ENCODE measurements around the gene ACACA. TPM values are rescaled to one million over a fixed set of nuclear protein-coding genes. Genes with fewer than 3 reads are reported as not detected.

ACACA gene
- total and polyA plus RNA-seq, 2 experiments from 2014 or later, result 59.6 to 164 TPM

DNA sequence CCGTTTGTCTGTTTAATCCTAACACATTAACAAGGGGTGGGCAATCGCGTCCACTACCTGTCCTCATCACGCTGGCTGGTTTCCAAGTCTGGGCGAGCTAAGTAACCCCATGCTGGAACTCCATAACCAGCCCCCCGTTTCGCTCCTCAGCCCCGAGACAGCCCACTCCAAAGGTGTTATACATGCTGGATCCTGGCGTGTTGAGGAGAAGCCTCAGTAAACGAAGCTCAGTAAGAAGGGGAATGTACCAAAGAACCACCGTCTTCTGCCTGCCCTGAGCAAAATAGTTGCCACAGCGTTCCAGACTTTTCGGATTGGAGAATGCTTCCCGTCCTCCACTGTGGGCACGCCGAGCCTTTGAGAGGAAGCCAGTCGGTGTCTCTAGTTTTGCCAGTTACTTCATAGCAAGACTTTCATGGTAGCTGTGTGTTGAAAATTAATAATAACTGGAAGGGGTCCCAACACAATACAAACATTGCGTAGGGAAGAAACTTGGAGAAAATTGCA is 46.9 kb downstream of the ACACA start:
- peaks cover 4% of the 10 kb centered on the region for H3K27me3 Mint-ChIP-seq (ENCODE audit: insufficient read depth, low read depth, poor library complexity)
- peaks cover 28% of the 10 kb centered on the region for H3K4me1 Mint-ChIP-seq
- peaks cover 7% of the 10 kb centered on the region; the same call in 1 of the 3 replicates for H3K36me3 Mint-ChIP-seq (ENCODE audit: low read depth)
- peak overlapping the region; percentile 95 for H2AFZ ChIP-seq
- H3F3A ChIP-seq (replicated peaks; ENCODE audit: low read depth), result 0 out of 2 replicates have a peak, but pooled peaks cover 7% of the 10 kb centered on the region
- H3K79me2 ChIP-seq (replicated peaks; ENCODE audit: insufficient read depth), result peaks cover 37% of the 10 kb centered on the region
- H3K4me2 ChIP-seq, result peak overlapping the region; percentile 75
- H3K9me2 ChIP-seq (ENCODE audit: insufficient read depth), result no peaks in the 10 kb centered on the region
- H3K4me3 Mint-ChIP-seq, result peak overlapping the region; percentile 63
- TF ChIP-seq EZH2 (IDR thresholded peaks at IDR 0.05; ENCODE audit: low read depth, unreplicated experiment), result no peak
- TF ChIP-seq EZH2phosphoT487 (IDR thresholded peaks at IDR 0.05; ENCODE audit: unreplicated experiment), result no peak
- no peak for TF ChIP-seq CREB1 (CRISPR knock-in tag; IDR thresholded peaks at IDR 0.05; ENCODE audit: low read depth)
- TF ChIP-seq, protein P1, sequence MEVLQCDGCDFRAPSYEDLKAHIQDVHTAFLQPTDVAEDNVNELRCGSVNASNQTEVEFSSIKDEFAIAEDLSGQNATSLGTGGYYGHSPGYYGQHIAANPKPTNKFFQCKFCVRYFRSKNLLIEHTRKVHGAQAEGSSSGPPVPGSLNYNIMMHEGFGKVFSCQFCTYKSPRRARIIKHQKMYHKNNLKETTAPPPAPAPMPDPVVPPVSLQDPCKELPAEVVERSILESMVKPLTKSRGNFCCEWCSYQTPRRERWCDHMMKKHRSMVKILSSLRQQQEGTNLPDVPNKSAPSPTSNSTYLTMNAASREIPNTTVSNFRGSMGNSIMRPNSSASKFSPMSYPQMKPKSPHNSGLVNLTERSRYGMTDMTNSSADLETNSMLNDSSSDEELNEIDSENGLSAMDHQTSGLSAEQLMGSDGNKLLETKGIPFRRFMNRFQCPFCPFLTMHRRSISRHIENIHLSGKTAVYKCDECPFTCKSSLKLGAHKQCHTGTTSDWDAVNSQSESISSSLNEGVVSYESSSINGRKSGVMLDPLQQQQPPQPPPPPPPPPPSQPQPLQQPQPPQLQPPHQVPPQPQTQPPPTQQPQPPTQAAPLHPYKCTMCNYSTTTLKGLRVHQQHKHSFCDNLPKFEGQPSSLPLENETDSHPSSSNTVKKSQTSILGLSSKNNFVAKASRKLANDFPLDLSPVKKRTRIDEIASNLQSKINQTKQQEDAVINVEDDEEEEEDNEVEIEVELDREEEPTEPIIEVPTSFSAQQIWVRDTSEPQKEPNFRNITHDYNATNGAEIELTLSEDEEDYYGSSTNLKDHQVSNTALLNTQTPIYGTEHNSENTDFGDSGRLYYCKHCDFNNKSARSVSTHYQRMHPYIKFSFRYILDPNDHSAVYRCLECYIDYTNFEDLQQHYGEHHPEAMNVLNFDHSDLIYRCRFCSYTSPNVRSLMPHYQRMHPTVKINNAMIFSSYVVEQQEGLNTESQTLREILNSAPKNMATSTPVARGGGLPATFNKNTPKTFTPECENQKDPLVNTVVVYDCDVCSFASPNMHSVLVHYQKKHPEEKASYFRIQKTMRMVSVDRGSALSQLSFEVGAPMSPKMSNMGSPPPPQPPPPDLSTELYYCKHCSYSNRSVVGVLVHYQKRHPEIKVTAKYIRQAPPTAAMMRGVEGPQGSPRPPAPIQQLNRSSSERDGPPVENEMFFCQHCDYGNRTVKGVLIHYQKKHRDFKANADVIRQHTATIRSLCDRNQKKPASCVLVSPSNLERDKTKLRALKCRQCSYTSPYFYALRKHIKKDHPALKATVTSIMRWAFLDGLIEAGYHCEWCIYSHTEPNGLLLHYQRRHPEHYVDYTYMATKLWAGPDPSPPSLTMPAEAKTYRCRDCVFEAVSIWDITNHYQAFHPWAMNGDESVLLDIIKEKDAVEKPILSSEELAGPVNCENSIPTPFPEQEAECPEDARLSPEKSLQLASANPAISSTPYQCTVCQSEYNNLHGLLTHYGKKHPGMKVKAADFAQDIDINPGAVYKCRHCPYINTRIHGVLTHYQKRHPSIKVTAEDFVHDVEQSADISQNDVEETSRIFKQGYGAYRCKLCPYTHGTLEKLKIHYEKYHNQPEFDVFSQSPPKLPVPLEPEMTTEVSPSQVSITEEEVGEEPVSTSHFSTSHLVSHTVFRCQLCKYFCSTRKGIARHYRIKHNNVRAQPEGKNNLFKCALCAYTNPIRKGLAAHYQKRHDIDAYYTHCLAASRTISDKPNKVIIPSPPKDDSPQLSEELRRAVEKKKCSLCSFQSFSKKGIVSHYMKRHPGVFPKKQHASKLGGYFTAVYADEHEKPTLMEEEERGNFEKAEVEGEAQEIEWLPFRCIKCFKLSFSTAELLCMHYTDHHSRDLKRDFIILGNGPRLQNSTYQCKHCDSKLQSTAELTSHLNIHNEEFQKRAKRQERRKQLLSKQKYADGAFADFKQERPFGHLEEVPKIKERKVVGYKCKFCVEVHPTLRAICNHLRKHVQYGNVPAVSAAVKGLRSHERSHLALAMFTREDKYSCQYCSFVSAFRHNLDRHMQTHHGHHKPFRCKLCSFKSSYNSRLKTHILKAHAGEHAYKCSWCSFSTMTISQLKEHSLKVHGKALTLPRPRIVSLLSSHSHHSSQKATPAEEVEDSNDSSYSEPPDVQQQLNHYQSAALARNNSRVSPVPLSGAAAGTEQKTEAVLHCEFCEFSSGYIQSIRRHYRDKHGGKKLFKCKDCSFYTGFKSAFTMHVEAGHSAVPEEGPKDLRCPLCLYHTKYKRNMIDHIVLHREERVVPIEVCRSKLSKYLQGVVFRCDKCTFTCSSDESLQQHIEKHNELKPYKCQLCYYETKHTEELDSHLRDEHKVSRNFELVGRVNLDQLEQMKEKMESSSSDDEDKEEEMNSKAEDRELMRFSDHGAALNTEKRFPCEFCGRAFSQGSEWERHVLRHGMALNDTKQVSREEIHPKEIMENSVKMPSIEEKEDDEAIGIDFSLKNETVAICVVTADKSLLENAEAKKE (CRISPR knock-in tag; IDR thresholded peaks at IDR 0.05), result no peak
- TF ChIP-seq, protein P2, sequence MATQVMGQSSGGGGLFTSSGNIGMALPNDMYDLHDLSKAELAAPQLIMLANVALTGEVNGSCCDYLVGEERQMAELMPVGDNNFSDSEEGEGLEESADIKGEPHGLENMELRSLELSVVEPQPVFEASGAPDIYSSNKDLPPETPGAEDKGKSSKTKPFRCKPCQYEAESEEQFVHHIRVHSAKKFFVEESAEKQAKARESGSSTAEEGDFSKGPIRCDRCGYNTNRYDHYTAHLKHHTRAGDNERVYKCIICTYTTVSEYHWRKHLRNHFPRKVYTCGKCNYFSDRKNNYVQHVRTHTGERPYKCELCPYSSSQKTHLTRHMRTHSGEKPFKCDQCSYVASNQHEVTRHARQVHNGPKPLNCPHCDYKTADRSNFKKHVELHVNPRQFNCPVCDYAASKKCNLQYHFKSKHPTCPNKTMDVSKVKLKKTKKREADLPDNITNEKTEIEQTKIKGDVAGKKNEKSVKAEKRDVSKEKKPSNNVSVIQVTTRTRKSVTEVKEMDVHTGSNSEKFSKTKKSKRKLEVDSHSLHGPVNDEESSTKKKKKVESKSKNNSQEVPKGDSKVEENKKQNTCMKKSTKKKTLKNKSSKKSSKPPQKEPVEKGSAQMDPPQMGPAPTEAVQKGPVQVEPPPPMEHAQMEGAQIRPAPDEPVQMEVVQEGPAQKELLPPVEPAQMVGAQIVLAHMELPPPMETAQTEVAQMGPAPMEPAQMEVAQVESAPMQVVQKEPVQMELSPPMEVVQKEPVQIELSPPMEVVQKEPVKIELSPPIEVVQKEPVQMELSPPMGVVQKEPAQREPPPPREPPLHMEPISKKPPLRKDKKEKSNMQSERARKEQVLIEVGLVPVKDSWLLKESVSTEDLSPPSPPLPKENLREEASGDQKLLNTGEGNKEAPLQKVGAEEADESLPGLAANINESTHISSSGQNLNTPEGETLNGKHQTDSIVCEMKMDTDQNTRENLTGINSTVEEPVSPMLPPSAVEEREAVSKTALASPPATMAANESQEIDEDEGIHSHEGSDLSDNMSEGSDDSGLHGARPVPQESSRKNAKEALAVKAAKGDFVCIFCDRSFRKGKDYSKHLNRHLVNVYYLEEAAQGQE (IDR thresholded peaks at IDR 0.05; ENCODE audit: unreplicated experiment), result no peak
- TF ChIP-seq ZNF331 (CRISPR knock-in tag; IDR thresholded peaks at IDR 0.05; ENCODE audit: low read depth), result no peak
- no peak for TF ChIP-seq ZNF114 (CRISPR knock-in tag; IDR thresholded peaks at IDR 0.05)
- TF ChIP-seq, protein P3, sequence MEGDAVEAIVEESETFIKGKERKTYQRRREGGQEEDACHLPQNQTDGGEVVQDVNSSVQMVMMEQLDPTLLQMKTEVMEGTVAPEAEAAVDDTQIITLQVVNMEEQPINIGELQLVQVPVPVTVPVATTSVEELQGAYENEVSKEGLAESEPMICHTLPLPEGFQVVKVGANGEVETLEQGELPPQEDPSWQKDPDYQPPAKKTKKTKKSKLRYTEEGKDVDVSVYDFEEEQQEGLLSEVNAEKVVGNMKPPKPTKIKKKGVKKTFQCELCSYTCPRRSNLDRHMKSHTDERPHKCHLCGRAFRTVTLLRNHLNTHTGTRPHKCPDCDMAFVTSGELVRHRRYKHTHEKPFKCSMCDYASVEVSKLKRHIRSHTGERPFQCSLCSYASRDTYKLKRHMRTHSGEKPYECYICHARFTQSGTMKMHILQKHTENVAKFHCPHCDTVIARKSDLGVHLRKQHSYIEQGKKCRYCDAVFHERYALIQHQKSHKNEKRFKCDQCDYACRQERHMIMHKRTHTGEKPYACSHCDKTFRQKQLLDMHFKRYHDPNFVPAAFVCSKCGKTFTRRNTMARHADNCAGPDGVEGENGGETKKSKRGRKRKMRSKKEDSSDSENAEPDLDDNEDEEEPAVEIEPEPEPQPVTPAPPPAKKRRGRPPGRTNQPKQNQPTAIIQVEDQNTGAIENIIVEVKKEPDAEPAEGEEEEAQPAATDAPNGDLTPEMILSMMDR (conservative IDR thresholded peaks at IDR 0.05; ENCODE audit: low read depth in 2 of 2), result no peak
- TF ChIP-seq JUNB (IDR thresholded peaks at IDR 0.05; ENCODE audit: unreplicated experiment), result no peak
- TF ChIP-seq, protein P4, sequence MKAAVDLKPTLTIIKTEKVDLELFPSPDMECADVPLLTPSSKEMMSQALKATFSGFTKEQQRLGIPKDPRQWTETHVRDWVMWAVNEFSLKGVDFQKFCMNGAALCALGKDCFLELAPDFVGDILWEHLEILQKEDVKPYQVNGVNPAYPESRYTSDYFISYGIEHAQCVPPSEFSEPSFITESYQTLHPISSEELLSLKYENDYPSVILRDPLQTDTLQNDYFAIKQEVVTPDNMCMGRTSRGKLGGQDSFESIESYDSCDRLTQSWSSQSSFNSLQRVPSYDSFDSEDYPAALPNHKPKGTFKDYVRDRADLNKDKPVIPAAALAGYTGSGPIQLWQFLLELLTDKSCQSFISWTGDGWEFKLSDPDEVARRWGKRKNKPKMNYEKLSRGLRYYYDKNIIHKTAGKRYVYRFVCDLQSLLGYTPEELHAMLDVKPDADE (IDR thresholded peaks at IDR 0.05), result no peak
- no peak for TF ChIP-seq STAT1 (IDR thresholded peaks at IDR 0.05; ENCODE audit: unreplicated experiment)
- no peak for TF ChIP-seq NANOG (IDR thresholded peaks at IDR 0.05; ENCODE audit: borderline replicate concordance)
- no peak for TF ChIP-seq POLR2AphosphoS5 (IDR thresholded peaks at IDR 0.05; ENCODE audit: low read depth)
- H3K4me1 ChIP-seq (ENCODE audit: insufficient read depth), result peaks cover 31% of the 10 kb centered on the region
- ATAC-seq, result no peak; the same call in 2 of the 3 replicates
- H3K27ac ChIP-seq (ENCODE audit: low read depth), result peak overlapping the region; percentile 95
- H3K36me3 ChIP-seq (ENCODE audit: insufficient read depth), result no peaks in the 10 kb centered on the region
- peak overlapping the region; percentile 52 for H3K4me3 ChIP-seq
- peaks cover 27% of the 10 kb centered on the region for H4K20me1 ChIP-seq (replicated peaks; ENCODE audit: insufficient read depth)
- no peaks in the 10 kb centered on the region for H3K27me3 ChIP-seq (ENCODE audit: insufficient read depth)
- H3K27ac Mint-ChIP-seq, result peak overlapping the region; percentile 80
- DNase-seq (ENCODE audit: low spot score), result no peak
- no peaks in the 10 kb centered on the region for H3K9me3 Mint-ChIP-seq

Measured in GM23338 (cell line).